ENCODE data around the gene PRKCA.

PRKCA gene

GRCh38 chr17:66727634-66728570 is 425.5 kb downstream of the PRKCA start:
- FAIRE-seq = no peak

- no peak for FAIRE-seq
These were observed 428.1 kb downstream of the PRKCA start for GRCh38 chr17:66730461-66730923.

GRCh38 chr17:66733759-66734158 is 431.3 kb downstream of the PRKCA start:
- no peak for FAIRE-seq

GRCh38 chr17:66734186-66734943 is 432.0 kb downstream of the PRKCA start:
- no peak for FAIRE-seq

- no peak for FAIRE-seq
These were observed 435.1 kb downstream of the PRKCA start for GRCh38 chr17:66737524-66737923.

GRCh38 chr17:66738301-66738700 is 435.9 kb downstream of the PRKCA start:
- FAIRE-seq = no peak

- no peak for FAIRE-seq
These were observed 437.1 kb downstream of the PRKCA start for GRCh38 chr17:66739553-66739952.

- no peak for FAIRE-seq
These were observed 437.8 kb downstream of the PRKCA start for GRCh38 chr17:66740226-66740625.

GRCh38 chr17:66743511-66743910 is 441.1 kb downstream of the PRKCA start:
- FAIRE-seq = no peak

GRCh38 chr17:66746736-66747135 is 444.3 kb downstream of the PRKCA start:
- FAIRE-seq = no peak

- FAIRE-seq = no peak
These were observed 445.3 kb downstream of the PRKCA start for GRCh38 chr17:66747578-66748275.

GRCh38 chr17:66748578-66748977 is 446.2 kb downstream of the PRKCA start:
- FAIRE-seq = no peak

GRCh38 chr17:66749217-66749832 is 446.9 kb downstream of the PRKCA start:
- FAIRE-seq = no peak

- FAIRE-seq = no peak
These were observed 447.7 kb downstream of the PRKCA start for GRCh38 chr17:66750116-66750515.

- no peak for FAIRE-seq
These were observed 448.5 kb downstream of the PRKCA start for GRCh38 chr17:66750781-66751543.

GRCh38 chr17:66751771-66752170 is 449.4 kb downstream of the PRKCA start:
- FAIRE-seq = no peak

- no peak for FAIRE-seq
These were observed 450.0 kb downstream of the PRKCA start for GRCh38 chr17:66752411-66752810.

- no peak for FAIRE-seq
These were observed 450.9 kb downstream of the PRKCA start for GRCh38 chr17:66753126-66753920.

- FAIRE-seq = no peak
These were observed 452.9 kb downstream of the PRKCA start for GRCh38 chr17:66755101-66755943.

- no peak for FAIRE-seq
These were observed 453.5 kb downstream of the PRKCA start for GRCh38 chr17:66755944-66756290.
